Vagina (tissue), 2 donors: ENCODE data around the gene PNKD.

Experiments
- CTCF ChIP-seq, 3 experiments: fragments of 450-650 bp in 2 of 3; fragments of 200-600 bp in 1 of 3; sonication (generic) in 1 of 3; IDR thresholded peaks; one replicate each; pipeline ENCODE4 v1.5.1; 2017 to 2019; ENCODE audit warnings: antibody characterized with exemption in 3 of 3, mild to moderate bottlenecking in 2 of 3, moderate library complexity in 2 of 3
- POLR2A ChIP-seq, 2 donors: fragments of 450-650 bp; IDR thresholded peaks; one replicate each; pipeline ENCODE4 v1.6.1; 2017; ENCODE audit warnings: antibody characterized with exemption in 2 of 2, mild to moderate bottlenecking in 2 of 2, moderate library complexity in 2 of 2

- TF ChIP-seq CTCF (IDR thresholded peaks at IDR 0.05) (no peak), POLR2A (IDR thresholded peaks at IDR 0.05) (no peak)
Observed at GRCh38 chr2:218296200-218296599, 25.9 kb downstream of the PNKD start.
